GM21360 (cell line): Measurements from ENCODE around the gene ZNF723.
"Not testable (repeated sequence)": the region's sequence is repeated elsewhere in the genome, so short reads cannot be mapped to it uniquely, and the experiment has no call there.

Experiments
- ATAC-seq: cut with Tn5 transposase; IDR thresholded peaks from one replicate; pipeline ENCODE4 v1.9.1; 2021; ENCODE audit warnings: mild to moderate bottlenecking, moderate library complexity; ENCODE audit not compliant: unreplicated experiment

Gene ZNF723

DNA sequence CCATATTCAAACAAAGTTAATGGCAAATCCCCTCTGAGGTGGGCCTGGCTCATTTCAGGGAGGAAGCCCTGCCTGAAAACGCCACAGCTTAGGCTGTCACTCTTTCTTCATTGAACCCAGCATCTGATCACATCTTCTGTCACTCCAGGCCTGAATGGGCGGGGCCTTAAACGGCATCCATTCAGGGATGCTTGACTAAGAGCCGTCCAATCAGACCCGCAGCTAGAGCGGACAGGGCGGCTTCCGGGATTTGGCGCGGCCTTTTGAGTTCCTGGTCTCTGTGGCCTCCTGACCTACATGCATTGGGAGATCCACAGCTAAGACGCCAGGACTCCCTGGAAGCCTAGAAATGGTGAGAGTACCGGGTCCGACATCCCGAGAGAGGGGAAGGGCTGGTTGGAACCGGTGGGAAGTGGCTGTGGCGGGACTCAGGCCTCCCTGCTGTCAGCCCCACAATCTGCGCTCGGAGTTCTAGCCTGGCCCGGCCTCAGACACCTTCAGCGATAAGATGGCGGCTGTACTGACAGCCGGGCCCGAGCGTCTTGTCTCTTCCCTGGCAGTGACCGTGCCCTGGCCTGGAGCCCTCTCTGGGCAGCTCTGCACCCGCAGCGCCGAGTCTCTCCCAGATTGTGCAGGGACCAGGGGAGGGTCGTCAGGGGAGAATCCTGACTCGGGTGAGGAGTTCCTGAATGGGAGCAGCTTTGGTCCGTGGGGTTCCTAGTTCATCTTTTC is at the start of gene ZNF723:
Gene ZNF723 (plus strand): TSS at position 261 of the 732 bp plus-strand sequence. CDS start 89 bp downstream, at position 350.
- ATAC-seq = no peak

DNA sequence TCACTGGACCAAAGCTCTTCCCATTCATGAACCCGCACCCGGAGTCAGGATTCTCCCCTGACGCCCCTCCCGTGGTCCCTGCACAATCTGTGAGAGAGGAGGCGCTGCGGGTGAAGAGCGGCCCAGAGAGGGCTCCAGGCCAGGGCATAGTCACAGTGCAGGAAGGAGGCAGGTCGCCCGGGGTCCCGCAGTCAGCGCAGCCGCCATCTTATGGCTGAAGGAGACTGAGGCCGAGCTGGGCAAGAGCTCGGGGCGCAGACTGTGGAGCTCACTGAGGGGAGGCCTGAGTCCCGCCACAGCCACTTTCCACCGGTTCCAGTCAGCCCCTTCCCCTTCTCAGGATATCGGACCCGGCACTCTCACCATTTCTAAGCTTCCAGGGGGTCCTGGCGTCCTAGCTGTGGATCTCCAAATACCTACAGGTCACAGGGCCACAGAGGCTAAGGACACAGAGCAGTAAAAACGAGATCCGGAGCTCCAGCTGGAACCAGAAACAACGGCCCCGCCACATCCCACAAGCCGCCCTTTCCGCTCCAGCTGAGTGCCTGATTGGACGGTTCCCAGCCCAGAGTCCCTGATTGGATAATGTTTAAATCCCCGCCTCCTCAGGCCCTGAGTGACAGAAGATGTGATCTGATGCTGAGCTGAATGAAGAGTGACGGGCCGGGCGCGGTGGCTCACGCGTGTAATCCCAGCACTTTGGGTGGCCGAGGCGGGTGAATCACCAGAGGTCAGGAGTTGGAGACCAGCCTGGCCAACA is 48.3 kb upstream of the ZNF723 start, which contains the start of gene ZNF99:
Gene ZNF99 (minus strand): TSS at position 501 of the 760 bp plus-strand sequence. CDS start 135 bp downstream, at position 366.
- ATAC-seq = no peak

DNA sequence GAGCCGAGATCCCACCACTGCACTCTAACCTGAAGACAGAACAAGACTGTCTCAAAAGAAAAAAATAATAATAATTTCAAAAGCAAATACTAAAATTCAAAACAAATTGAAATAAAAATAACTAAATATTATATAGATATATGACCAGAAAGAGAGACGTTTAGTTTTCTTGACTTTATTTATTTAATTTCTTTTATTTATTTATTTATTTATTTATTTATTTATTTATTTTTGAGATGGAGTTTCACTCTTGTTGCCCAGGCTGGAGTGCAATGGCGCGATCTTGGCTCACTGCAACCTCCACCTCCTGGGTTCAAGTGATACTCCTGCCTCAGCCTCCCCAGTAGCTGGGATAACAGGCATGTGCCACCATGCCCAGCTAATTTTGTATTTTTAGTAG is 39.2 kb upstream of the ZNF723 start:
- not testable (repeated sequence) for ATAC-seq

DNA sequence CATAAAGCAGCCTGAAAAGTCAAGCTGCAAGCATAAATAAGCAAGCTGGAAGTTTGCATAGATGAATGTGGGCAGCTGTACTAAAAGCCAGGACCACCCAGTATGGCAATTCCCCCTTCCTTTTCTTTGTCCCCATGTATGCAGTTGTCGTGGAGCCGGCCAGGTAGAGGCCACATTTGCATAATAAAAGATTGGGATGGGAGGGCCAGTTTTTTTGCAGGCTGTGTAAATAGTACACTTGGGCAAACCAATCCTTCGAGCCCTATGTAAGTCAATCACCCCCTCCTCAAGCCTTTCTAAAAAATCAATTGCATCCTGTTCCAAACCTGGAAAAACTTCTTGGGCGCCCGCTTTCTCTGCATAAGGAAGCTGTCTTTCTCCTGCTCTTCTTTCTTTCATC is 35.1 kb upstream of the ZNF723 start:
- ATAC-seq = no peak

DNA sequence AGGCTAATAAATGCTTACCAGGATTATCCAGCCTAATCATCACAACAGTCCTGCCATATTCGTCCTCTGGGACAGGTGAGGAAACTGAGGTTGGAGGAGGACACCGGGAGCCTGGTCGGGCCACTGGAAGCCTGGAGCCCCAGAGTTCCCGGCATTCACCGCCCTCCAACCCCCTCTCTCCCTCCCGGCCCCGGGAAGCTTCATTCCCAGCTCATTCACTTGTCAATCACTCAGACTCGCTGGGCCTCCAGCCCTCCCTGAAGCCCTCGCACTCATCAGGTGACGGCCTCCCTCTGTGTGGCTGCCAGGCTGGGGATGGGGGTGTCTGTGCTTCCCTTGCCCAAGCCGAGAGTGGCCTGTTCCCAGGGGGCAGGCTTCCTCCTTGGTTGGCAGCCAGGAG is 25.7 kb upstream of the ZNF723 start:
- ATAC-seq = no peak

DNA sequence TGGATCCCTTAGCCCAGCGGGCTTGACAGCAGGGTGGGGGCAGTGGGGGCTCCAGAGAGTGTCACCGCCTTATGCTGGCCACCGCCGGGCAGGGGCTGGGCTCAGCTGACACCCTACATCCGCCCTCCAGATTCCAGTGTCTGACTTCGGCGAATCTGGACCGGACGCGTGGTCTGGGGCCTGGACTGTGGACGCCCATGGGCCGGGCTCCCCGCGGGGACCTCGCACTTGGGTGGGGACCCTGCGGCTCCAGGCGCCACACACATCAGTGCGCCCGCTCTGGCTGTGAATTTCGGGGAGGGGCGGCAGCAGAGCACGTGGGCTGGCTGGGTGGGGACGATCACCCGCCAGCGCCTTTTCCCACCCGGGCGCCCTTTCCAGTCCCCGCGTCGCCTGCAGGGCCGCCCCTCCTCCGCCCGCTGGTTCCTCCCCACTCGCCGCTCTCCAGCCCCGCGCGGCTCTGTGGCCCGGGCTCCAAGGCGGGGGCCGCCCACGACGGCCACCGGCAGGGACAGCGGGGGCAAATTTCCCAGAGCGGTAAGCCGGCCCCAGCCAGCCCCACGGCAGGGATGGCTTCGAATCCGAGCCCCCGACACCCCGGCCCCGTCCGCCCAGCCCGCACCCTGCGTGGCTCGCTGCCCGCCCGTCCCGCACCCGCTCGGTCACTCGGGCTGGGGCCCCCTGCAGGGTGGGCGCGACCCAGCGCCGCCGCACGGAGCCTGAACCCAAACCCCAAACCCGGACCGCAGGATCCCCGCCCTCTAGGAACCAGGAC is 24.8 kb upstream of the ZNF723 start:
- ATAC-seq = no peak

DNA sequence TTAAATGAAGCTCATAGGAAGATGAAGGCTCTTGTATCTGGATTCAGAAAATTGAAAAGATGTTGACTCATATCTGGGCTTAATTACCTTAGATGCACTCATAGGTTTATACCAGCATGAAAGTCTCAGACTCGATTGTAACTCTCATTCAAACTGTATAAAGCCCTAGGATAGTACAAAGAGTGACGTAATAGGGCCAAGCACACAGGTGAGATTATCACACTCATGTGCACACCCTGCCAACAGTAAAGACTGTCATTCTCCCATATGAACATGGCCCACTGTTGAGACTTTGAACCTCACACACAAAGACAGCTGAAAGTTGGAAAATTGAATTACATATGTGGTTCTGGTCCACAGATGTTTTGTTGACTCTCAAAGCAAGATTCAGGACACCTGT is 18.0 kb upstream of the ZNF723 start:
- no peak for ATAC-seq

DNA sequence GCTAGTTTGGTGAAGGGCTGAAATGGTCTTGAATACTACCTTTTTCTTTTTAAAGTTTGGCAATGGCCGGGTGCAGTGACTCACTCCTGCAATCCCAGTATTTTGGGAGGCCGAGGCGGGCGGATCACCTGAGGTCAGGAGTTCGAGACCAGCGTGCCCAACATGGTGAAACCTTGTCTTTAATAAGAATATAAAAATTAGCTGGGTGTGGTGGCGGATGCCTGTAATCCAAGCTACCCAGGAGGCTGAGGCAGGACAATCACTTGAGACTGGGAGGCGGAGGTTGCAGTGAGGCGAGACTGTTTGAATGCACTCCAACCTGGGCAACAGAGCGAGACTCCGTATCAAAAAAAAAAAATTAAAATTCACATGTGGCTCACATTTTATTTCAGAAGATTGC is 880 bp upstream of the ZNF723 start:
- ATAC-seq = no peak

DNA sequence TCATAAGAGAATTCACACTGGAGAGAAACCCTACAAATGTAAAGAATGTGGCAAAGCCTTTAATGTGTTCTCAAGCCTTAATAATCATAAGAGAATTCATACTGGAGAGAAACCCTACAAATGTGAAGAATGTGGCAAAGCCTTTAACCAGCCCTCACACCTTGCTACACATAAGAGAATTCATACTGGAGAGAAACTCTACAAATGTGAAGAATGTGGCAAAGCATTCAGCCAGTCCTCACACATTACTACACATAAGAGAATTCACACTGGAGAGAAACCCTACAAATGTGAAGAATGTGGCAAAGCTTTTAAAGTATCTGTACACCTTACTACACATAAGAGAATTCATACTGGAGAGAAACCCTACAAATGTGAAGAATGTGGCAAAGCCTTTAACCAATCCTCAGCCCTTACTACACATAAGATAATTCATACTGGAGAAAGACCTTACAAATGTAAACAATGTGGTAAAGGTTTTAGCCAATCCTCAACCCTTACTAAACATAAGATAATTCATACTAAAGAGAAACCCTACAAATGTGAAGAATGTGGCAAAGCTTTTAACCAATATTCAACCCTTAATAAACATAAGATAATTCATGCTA is 25.7 kb downstream of the ZNF723 start:
- ATAC-seq = not testable (repeated sequence)

DNA sequence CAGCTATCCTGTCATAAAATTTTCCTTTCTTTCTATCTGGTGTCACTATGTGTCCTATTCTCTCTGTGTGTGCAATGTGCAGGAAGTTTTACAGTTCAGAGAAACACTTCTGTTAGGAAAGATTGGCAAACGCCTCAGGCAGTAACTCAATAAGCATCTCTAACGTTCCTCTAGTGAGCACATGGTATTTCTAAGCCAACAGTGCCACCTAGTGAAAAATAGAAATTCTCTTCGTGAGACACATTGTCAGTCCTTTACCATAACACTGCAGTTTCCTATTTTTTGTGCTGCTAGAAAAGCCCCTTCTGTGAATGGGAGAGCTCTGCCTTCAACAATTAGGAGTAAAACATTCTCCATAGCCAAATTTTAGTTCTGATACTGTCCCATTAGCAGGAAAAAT is 50.7 kb downstream of the ZNF723 start:
- ATAC-seq = no peak

DNA sequence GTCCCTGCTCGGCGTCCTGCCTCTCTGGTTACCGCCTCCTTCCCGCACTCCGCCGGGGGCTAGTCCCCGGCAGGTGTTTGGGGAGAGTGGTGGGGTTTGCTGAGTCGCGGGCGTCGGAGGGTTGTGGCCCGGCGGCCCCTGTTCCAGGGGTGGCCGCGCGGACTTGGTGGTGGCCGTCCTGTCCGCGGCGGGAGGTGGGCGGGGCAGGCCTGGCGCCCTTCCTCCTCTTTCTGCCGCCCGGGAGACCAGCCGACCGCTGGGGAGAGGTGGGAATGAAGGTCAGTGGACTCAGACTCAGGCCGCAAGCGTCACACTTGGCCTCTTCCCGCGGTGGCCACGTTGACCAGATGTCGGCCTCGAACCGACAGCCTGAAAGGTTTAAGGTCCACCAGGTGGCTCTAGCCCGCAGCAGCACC is 61.8 kb downstream of the ZNF723 start:
- ATAC-seq = no peak

DNA sequence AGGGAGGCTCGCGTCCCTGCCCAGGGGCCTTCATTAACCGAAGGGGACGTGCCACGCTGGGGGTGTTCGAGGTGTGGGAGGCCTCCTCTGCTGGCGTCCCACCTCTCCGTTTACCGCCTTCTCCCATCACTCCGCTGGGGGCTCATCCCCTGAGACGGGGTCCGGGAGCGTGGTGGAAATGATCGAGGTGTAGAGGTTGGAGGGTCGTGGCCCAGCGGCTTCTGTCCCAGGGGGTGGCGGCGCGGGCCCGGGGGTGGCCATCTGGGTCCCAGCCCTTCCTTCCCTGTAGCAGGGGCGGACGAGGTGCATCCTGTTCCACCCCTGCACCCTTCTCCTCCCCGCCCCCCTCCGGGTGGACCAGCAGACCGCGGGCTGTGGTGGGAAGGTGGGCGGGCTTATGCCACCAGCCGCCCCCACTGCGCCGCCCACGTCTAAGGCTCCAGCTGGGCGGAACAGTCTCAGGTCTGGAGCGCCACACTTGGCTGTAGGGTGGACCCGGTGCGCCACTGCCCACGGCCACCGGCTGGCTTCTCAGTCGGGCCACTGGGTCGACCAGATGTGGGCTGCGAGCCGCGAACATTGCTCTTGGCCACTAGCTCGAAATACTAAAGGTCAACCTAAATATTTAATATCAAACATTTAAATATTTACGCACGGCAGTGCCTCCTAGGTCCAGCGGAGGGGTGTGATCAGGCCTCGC is 69.5 kb downstream of the ZNF723 start:
- ATAC-seq = no peak
